Stromal cell of bone marrow (primary cell): Measurements from ENCODE around the gene BSN.

Experiments used
- DNase-seq: peaks from one replicate; pipeline ENCODE4 v3.0.0-alpha.2; 2012; ENCODE audit warnings: low read depth

BSN gene, protein sequence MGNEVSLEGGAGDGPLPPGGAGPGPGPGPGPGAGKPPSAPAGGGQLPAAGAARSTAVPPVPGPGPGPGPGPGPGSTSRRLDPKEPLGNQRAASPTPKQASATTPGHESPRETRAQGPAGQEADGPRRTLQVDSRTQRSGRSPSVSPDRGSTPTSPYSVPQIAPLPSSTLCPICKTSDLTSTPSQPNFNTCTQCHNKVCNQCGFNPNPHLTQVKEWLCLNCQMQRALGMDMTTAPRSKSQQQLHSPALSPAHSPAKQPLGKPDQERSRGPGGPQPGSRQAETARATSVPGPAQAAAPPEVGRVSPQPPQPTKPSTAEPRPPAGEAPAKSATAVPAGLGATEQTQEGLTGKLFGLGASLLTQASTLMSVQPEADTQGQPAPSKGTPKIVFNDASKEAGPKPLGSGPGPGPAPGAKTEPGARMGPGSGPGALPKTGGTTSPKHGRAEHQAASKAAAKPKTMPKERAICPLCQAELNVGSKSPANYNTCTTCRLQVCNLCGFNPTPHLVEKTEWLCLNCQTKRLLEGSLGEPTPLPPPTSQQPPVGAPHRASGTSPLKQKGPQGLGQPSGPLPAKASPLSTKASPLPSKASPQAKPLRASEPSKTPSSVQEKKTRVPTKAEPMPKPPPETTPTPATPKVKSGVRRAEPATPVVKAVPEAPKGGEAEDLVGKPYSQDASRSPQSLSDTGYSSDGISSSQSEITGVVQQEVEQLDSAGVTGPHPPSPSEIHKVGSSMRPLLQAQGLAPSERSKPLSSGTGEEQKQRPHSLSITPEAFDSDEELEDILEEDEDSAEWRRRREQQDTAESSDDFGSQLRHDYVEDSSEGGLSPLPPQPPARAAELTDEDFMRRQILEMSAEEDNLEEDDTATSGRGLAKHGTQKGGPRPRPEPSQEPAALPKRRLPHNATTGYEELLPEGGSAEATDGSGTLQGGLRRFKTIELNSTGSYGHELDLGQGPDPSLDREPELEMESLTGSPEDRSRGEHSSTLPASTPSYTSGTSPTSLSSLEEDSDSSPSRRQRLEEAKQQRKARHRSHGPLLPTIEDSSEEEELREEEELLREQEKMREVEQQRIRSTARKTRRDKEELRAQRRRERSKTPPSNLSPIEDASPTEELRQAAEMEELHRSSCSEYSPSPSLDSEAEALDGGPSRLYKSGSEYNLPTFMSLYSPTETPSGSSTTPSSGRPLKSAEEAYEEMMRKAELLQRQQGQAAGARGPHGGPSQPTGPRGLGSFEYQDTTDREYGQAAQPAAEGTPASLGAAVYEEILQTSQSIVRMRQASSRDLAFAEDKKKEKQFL (N-terminal part only)

DNA sequence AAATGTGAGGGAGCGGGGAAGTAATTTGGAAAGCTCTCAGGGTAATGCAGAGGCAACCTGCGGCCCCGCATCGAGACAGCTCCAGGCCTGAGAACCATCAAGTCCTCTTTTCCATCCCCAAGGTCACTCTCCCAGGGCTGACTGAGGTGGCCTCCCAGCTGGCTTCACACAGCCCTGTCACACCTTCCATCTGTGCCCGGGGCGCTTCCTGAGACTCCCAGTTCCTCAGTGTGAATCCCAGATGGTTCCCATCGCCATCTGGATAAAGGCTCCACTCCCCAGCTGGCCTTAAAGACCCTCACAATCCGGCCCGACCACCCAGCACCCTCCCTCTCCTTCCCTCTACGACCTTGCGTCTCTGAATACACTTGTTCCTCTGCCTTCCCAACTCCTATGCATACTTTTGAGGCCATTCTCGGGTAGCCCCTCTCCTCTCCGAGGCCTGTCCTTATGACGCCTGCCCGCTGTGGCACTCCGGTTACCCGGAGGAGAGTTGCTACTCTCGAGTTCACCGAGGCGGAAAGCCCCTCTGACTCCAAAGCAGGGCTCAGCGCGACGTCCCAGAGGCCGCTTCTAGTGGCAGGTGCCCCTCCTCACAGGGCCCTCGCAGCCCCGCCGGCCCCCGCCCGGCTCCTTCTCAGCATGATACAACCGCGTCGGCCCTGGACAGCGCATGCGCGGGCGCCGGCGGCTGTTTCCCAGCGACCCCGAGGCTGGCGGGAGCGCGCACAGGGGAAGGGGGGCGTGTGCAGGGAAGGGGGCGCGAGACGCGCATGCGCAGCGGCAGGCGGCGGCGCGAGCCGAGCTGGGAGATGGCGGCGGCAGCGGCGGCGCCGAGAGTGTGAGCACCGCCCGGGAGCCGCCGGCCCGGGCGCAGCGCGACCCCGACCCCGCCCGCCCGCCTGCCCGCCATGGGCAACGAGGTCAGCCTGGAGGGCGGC, at the start of gene BSN:
Gene BSN, plus strand, starts transcription at position 786 of the 941 bp plus-strand sequence. Its CDS starts 126 bp downstream, at position 912.
- peak; percentile 71 for DNase-seq

DNA sequence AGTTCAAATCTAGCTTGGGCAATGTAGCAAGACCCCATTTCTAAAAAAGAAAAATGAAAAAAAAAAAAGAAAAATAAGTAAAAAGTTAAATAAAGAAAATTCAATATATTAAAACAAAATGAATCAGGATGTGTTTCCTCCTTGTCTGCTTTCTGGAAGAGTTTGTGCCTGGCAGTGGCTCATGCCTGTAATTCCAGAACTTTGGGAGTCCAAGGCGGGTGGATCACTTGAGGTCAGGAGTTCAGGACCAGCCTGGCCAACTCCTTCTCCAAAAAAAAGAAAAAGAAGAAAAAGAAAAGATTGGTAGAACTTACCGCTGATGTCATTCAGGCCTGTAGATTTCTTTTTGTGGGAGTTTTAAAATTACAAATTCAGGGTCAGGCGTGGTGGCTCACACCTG, 47.4 kb upstream of the BSN start:
- no peak for DNase-seq

DNA sequence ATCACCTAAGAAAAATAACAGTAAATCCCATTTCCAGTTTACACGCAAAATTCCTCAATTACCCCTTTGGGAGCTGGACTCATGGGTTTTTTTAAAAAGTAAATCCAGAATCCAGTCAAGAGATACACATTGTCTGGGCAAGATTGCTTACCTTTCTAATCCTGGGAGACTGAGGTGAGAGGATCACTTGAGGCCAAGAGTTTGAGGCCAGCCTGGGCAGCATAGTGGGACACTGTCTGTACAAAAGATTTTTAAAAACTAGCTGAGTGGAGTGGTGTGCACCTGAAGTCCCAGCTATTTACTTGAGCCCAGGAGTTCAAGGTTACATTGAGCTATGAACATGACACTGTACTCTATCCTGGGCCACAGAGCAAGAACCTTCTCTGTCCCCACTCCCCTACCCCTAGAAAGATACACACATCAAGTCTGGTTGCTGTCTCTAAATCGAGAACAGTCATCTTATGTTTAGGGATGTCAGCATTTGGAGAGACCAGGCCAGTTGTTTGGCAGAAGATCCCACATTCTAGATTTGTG, 45.2 kb upstream of the BSN start:
- no peak for DNase-seq

DNA sequence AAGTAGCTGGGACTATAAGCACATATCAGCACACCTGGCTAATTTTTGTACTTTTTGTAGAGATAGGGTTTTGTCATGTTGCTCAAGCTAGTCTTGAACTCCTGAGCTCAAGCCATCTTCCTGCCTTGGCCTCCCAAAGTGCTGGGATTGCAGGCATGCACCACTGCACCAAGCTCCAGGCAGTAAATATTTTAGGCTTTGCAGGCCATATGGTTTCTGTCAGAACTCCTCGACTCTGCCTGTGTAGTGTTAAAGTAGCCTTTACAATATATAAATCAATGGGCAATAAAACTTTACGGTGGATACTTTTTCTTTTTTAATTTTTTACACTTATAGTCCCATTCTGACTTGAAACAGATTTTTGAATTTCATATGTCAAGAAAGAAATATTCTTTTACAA, 42.6 kb upstream of the BSN start:
- no peak for DNase-seq

DNA sequence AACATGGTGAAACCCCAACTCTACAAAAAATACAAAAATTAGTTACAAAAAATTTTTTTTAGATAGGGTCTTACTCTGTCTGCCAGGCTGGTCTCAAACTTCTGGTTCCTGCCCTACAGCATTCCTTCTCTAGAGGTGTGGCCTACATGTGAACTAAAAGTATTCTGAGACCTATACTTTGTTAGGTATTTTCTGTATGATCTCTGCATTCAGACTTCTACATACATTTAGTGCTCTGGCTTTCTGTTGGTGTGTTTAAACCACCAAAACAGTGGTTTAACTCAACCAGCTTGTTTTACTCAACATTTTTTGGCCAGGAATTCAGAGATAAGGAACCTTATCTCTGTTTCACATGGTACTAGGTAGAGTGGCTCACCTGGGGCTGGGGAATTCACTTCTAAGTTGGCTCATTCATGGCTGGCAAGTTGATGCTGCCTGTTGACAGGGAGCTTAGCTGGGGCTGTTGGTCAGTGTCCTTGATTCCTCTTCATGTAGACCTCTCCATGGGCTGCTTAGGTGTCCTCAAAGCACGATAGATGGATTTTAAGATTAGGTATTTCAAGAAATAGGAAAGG, 41.4 kb upstream of the BSN start:
- no peak for DNase-seq

DNA sequence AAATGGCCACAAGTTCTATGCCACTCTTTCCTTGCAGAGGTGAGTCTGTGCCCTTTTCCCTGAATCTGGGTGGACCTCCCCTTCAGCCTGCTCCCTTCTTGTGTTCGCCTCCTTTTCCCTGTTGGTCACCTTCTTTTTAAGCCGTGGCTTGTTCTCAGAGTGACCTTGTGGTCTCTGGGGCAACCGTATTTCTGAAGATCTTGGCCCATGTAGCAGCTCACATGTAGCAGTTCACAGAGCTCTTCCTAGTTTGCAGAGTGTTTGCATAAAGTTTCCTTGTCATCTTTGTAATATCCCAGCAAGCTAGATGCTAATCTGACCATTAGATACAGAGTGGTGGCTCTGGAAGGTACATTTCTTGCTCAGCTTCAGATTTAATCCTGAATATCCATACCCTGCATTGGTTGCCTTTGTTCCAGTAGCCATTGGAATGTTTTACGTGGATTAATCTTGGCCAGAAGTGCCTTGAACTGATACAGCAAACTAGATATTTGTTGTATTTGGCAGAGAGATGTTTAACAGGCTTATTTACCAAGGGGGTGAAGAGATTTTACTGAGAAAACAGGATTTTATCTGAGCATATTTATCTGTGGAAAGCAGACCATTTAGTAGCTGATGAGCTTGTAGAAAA, 40.7 kb upstream of the BSN start:
- DNase-seq, result no peak

DNA sequence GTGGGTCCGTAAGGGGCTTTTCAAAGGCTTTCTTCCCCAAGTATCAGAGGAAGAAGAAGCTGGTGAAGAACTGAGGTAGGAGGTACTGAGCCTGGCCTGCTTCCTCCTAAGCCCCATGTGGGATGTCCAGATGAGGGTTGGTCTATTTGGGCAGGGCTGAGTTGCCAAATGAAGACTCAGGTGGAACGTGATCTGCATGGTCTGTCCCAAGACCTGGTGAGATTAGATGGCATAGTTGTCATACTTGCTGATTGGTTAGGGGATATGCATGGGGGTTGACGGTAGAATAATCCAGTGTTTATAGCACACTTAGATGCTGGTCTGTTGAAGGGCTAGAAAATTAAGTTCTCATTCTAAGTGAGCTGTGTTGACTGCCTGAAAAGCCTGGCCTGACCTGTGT, 36.3 kb upstream of the BSN start:
- DNase-seq, result no peak

DNA sequence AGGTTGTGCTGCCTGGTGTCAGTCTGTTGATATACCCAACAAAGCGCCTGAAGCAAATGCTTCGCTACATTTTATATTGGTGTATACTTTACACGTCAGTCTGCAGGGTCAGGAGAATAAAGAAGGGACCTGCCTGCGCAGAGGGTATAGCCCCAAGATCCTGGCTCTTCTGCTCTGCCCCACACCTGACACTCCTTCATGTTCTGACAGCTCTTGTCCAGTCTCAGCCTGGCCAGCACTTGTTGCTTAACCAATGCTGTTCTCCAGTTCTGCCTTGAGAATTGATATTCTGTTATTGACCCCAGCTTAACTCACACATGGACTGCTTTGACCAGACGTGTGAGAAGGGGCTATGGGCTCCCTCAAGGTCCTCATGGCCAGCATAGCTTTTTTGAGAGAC, 35.8 kb upstream of the BSN start:
- no peak for DNase-seq

DNA sequence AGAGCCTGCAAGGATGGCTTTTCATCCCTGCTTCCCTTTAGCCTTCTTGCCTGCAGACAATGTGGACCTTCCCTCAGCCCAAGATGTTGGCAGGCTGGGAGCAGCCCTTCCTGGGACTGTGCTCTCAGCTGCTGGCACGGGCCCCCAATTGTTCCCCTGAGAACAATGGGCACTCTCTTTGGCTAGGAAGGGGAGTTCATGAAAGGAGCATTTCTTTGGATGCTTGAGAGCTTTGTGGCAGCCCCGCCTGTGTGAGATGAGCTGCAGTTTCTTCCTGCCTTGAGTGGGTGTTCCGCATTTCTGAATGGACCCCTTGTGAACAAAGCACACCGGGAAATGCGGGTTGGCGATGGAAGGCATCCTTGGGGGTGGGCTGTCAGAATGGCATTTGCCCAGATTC, 35.0 kb upstream of the BSN start:
- no peak for DNase-seq

DNA sequence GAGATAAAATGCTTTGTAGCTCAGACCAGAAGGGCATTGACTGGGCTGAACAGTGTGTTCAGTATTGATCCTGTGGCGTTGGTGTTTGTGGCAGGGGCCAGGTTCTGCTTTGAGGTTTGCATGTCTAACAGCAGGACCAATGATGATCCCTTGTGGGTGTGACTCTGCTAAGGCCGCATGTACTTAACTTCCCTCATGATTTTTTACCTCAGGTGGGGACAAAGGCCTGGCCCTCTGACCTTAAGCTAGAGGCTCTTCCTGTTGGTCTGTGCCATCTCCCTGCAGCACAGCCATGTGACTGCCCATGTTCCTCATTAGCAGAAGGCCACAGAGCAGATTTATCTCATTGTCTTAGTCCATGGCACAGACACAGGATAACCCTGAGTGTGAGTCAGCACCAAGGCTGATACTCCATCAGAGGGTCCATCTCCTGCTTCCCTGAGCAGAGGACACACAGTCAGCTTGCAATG, 34.3 kb upstream of the BSN start:
- DNase-seq, result no peak

DNA sequence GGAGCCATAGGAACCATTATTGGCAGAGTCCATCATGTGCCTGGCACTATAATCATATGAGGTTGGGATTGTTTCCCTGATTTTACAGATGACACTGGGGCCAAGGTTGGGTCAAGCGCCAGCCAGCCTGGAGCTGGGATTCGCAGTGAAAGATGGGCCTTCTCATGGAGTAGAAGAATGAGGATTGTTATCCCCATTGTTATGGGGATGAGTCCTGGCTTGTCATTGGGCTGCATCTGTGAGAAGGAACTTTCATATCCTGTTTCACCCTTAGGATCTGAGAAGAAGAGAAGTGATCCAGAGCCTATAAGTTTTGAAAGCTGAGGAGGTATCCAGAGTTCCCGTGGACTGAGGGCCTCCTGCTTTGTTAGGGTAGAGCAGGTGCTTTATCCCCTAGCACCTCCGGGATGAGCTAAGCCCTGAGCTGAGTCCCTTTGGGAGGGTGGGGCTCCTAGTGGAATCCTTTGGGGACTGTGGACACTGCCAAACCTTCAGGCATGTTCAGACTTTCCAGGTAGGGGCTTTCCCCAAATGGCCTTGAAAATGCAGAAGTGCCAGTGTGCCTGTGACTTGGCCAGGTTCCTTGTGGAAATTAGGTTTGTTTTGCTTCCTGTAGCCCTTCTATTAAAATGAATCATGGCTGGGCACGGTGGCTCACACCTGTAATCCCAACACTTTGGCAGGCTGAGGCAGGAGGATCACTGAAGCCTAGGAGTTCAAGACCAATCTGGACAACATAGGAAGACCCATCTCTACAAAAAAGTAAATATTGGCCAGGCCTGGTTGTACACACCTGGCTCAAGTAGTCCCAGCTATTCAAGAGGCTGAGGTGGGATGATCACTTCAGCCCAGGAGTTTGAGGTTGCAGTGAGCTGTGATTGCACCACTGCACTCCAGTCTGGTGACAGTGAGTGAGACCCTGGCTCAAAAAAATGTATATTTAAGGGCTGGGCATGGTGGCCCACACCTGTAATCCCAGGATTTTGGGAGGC, 30.2 kb upstream of the BSN start:
- no peak for DNase-seq

DNA sequence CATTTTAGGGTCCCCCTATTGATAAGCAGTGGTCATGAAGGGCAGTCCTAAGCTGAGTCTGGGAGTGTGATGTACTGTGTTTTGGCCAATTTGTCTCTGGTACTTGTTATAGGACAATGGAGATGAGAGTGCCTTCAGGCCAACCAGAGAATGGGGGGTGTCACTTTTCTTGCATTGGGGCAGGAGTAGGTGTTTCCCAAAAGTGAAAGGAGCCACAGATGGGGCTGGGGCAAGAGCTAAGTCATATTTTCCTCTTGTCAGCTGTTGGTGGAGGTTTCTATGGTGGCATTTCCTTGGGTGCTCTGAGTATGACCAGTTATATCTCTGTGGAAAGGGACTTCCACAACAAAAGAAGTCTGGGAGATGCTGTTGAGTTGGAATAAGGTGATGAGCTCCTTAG, 24.7 kb upstream of the BSN start:
- DNase-seq, result no peak

DNA sequence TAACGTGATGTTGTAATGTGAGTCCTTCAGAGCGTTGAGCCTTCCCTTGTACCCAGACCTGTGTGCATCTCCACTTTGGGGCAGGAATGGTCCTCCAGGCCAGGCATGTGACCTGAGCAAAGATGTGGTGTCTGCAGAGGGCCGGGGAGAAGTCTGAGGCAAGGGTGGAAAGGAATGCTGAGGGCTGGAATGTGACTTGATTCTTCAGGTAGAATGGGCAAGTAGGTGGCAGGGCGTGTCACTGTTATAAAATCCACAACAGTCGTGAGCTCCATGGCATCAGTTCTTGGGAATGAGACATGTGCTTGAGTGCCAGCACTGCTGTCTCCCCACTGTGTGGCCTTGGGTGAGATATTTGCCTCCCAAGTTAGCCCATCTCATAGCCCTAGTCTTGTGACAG, 24.0 kb upstream of the BSN start:
- no peak for DNase-seq

DNA sequence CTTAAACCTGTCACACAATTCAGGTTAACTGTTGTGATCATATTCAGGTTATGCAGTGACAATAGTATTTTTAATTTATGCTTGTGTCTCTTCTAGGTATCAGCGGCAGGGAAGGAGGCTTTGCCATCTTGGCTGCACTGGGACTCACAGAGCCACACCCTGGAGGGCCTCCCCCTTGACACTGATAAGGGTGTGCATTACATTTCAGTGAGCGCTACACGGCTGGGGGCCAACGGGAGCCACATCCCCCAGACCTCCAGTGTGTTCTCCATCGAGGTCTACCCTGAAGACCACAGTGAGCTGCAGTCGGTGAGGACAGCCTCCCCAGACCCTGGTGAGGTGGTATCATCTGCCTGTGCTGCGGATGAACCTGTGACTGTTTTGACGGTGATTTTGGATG, 23.6 kb upstream of the BSN start:
- DNase-seq, result no peak

DNA sequence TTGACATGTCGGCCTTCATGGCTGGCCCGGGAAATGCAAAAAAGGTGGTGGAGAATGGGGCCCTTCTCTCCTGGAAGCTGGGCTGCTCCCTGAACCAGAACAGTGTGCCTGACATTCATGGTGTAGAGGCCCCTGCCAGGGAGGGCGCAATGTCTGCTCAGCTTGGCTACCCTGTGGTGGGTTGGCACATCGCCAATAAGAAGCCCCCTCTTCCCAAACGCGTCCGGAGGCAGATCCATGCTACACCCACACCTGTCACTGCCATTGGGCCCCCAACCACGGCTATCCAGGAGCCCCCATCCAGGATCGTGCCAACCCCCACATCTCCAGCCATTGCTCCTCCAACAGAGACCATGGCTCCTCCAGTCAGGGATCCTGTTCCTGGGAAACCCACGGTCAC, 23.1 kb upstream of the BSN start:
- no peak for DNase-seq

DNA sequence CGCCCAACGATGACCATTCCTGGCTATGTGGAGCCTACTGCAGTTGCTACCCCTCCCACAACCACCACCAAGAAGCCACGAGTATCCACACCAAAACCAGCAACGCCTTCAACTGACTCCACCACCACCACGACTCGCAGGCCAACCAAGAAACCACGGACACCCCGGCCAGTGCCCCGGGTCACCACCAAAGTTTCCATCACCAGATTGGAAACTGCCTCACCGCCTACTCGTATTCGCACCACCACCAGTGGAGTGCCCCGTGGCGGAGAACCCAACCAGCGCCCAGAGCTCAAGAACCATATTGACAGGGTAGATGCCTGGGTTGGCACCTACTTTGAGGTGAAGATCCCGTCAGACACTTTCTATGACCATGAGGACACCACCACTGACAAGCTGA, 22.6 kb upstream of the BSN start:
- DNase-seq, result no peak

DNA sequence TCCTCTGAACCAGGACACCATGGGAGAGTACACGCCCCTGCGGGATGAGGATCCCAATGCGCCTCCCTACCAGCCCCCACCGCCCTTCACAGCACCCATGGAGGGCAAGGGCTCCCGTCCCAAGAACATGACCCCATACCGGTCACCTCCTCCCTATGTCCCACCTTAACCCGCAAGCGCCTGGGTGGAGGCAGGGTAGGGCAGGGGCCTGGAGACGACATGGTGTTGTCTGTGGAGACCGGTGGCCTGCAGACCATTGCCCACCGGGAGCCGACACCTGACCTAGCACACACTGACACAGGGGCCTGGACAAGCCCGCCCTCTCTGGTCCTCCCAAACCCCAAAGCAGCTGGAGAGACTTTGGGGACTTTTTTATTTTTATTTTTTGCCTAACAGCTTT, 21.2 kb upstream of the BSN start:
- DNase-seq, result no peak

DNA sequence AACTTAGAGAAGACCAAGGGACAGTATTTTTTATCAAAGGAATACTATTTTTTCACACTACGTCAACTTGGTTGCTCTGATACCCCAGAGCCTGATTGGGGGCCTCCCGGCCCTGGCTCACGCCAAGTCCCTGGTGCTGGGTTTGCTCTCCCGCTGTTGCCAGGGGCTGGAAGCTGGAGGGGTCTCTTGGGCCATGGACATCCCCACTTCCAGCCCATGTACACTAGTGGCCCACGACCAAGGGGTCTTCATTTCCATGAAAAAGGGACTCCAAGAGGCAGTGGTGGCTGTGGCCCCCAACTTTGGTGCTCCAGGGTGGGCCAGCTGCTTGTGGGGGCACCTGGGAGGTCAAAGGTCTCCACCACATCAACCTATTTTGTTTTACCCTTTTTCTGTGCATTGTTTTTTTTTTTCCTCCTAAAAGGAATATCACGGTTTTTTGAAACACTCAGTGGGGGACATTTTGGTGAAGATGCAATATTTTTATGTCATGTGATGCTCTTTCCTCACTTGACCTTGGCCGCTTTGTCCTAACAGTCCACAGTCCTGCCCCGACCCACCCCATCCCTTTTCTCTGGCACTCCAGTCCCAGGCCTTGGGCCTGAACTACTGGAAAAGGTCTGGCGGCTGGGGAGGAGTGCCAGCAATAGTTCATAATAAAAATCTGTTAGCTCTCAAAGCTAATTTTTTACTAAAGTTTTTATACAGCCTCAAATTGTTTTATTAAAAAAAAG, 20.3 kb upstream of the BSN start:
- no peak for DNase-seq
